Activated CD8-positive, alpha-beta memory T cell treated with anti-CD3 and anti-CD28 coated beads, Interleukin-2, amount 50 U/mL, for 24 hours (primary cell): ENCODE results near the gene CELF4.

ENCODE experiments used
- DNase-seq: peaks from one replicate; pipeline ENCODE4 v3.0.0-alpha.2; 2020; ENCODE audit errors: extremely low read depth

The CELF4 gene

GRCh38 chr18:37524498-37525261 is 40.9 kb downstream of the CELF4 start:
- DNase-seq: no peak

- DNase-seq: no peak
These were observed 41.5 kb downstream of the CELF4 start for GRCh38 chr18:37524139-37524497.

DNA sequence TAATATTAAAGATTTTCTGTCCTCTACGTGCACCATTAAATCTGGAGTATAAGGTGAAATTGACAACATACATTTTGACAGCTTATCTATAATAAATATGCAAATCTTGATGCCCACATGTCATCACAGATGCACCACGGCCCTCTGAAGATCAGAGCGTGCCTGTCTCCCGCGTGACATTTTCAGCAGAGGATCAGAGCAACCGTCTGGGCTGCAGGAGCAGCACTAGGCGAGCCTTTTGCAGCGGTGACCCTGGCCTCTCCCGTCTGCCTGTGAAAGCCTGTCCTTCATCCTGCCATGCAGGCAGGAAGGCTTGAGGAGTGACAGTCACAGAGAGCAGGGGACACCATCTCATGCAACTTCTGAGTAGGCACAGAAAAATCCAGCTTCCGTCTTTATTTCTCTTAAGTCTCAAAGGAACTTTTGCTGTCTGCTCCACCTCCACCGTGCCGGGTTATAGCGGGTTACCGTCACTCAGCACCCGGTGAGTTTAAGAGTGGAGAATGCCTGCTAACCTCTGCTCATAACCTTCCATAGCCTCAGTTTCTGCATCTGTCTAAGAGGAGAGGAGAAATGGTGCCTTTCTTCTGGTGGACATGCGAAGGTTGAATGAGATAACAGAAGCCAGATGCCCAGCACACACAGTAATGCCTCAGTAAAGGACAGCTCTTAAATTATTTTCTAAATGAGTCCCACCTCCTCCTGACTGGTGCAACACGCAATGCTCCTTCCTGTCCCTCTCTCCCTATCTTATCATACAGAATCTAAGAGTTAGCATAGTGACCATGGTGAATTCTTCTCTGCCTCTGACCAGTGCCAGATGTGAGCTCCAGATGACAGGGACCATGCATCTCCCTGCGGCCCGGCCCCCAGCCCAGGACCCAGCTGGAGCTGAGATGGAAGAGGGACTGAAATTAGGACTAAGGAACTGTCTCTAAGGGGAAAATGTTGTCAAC is 43.8 kb downstream of the CELF4 start:
- no peak for DNase-seq

GRCh38 chr18:37520508-37520907 is 45.1 kb downstream of the CELF4 start:
- DNase-seq: no peak

- DNase-seq: no peak
These were observed 46.0 kb downstream of the CELF4 start for GRCh38 chr18:37519510-37520135.

DNA sequence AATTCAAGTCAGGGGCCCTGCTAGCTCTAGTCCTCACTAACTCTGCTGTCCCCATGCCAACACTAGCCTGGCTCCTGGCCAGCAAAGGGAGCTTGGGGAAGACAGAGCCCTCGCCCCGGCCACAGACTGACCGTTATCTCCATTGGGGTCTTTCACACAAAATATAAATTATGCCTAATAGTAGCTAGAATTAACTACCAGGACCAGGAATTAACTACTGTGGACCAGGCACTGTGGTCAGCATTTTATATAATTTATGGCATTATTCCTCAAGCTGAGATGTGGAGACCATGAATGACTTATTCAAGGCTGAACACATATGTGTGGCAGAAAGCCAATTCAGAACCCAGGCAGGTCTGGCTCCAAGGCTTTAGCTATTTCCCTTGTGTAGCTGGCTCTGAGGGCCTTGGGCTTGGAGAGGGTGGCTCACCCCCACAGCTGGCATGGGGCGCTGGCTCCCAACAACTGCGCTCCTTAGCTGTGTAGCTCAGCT is 49.2 kb downstream of the CELF4 start:
- DNase-seq: no peak

DNA sequence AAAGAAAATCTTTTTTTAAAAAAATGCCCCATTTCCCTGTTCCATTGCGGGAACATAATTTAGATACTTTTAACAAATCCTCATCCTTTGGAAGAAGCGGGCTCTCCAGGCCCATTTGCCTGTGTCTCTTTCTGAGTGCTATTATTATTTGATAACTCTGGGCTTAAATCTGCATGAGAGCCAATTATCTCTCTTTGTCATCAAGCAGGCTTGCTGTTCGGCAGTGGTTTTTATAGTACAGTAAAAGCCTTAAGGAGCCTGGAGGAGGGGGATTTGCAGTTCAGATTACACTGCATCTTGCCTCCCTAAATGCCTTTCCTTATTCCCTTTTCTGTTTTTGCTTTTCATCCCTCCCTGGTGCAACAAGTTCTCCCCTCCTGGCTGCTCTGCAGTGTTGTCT is 50.6 kb downstream of the CELF4 start:
- DNase-seq: no peak

GRCh38 chr18:37512400-37512799 is 53.2 kb downstream of the CELF4 start:
- DNase-seq: no peak

DNA sequence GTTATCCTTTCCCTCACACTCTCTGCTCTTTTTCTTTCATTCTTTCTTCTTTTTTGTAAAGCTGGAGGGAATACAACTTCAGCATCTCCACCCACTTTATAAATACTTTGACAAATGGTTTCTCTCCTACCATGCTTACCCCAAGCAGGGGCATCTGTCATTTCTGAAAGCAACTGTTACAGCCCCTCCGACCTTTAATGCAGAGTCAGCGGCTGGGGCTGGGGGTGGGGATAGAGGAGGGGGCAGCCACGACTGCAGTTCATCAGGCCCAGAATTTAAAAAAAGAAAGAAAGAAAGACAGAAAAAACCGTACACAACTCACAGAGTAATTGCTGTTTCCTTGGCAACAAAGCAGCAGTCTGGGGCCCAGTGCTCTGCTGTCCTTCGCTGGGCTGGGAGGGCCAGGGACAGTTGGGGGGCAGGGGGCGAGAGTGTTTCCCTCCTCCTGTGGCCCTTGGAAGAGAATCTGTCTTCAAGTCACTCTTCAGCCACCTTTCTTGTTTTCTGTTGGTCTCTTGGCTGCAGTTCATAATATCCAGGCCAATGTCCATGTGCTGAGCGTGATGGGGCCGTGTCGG is 53.8 kb downstream of the CELF4 start:
- DNase-seq: no peak

- DNase-seq: no peak
These were observed 56.0 kb downstream of the CELF4 start for GRCh38 chr18:37509600-37509999.

- DNase-seq: no peak
These were observed 57.4 kb downstream of the CELF4 start for GRCh38 chr18:37508207-37508606.

DNA sequence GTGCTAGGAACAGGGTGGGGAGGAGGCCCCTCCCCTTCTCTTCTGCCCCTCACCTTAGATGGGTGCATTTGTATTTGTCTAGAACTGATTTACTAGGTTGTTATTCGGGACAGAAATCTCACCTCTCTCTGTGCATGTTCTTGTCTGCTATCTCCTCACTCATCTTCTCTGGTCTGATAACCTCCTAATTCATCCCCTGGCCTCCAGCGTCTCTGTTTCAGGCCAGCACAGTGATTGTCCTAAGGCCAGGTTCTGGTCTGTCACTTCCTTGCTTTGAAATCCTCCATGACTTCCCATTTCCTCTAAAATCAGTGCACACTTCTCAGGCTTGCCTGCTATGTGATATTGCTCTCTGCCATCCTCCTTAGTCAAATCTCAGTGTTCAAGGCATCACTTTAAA is 58.4 kb downstream of the CELF4 start:
- no peak for DNase-seq

- no peak for DNase-seq
These were observed 59.6 kb downstream of the CELF4 start for GRCh38 chr18:37506001-37506400.

DNA sequence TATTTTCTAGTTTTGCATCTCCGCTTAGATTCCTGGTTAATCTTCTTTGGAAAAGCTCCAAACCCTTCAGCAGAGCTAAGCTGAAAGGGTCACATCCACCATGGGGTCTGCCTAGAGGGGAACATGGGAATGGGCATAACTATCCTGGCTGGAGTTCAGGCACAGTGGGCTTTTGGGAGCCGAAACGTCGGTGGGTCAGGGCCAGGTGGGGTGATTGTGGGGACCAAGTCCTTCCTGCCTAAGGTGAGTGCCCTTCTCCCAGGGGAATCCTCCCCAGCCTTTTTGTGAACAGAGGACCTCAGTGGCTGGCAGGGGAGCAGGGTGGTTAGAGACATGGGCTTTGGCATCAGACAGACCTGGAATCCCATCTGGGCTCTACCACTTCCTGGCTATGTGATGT is 60.3 kb downstream of the CELF4 start:
- DNase-seq: no peak

DNA sequence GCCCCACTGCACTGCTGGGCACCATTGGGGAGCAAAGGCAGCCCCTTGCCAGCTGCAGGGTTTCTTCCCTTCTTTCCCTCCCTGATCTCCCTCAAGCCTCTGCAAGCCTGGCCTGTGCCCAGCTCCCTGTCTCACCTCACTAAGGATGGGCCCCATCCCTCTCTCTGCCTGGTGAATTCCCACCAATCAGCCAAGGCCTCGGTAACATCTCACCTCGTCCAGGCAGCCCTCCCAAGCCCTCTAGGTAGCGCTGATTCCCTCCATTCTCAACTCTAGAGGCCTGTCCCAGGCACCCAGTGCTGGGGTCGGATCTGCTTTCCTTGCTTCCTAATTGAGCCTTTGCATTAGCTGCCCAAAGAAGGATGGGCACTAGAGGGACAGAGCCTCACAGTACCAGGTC is 63.0 kb downstream of the CELF4 start:
- DNase-seq: no peak

- DNase-seq: no peak
These were observed 63.6 kb downstream of the CELF4 start for GRCh38 chr18:37502036-37502435.

DNA sequence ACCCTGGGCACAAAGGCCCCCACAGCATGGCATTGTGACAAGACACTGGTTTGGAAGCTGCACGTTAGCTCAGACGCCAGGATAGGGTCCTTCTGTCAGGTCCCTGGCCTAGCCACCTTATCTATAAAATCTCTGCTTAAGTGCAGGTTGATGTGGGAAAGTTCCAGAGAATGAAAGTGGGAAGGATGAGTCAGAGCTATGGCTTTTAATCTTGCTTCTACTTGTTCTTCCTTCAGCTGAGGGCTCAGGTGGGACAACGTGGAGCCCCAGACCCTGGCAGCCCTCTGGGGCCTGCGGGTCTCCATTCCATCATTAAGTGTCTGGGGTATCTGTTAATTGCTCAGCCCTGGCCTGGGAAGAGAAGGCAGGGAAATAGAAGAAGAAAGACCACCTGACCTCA is 64.5 kb downstream of the CELF4 start:
- DNase-seq: no peak

DNA sequence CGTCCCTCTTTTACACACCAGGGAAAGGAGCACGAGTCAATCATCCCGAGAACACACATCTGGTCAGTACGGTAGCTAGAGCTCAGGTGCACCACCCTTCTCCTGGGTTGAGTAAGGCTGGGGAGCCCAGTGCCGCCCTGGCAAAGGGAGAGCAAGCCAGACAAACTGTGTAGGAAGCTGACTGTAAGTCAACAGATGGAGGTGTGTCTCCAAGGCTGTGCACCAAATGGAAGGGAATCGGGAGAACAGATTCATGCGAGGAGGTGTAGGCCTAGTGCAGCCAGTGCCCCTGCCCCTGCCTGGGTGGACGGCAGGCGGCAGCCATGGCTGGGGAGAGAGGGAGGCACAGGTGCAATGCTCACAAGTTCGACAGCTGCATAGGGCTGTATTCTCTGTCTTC is 65.7 kb downstream of the CELF4 start:
- no peak for DNase-seq

DNA sequence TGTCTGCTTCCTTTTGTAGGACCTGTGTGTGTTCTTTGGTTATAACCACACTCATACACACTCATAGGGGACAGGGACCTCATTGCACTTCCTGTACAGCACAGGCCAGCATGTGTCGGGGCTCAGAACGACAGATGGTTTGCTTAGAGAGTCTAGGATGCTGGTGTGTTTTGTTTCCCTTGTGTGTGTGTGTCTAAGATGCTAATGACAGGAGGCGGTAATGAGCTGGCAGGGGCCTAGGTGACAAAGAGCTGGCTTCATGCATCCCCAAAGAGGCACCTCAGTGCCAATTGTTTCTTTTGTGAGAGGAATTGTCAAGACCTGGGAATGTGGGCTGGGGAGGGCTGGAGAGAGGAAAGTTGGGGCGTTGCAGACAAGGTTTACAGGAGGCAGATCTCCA is 66.6 kb downstream of the CELF4 start:
- DNase-seq: no peak

DNA sequence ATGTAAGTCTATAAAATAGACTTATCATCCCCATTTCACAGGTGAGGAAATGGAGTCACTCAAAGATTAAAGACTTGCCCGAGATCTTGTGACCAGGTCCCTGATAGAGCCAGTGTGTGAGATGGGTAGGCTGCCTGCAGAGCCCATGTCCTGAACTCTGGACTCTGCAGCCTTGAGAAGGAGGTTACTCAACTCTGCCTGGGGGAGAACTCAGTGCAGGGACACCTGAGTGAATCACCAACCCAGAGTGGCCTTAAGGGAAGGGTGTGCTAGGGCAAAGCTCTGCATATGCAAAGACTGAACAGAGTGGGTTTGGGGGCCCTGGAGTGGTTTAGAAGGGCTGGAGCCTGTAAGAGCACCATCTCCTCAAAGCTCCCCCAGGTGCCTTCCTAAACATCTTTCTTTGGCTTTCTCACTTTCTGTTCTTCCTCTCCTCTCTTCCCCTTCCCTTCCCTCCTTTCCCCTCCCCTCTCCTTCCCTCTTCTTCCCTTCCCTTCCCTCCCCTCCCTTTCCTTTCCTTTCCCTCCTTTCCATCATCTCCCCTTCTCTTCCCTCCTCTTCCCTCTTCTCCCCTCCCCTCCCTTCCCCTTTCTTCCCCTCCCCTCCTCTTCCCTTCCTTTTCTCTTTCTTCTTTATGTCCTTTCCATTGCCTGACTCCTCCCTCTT is 67.6 kb downstream of the CELF4 start:
- DNase-seq: no peak

- DNase-seq: no peak
These were observed 69.0 kb downstream of the CELF4 start for GRCh38 chr18:37496568-37496967.

DNA sequence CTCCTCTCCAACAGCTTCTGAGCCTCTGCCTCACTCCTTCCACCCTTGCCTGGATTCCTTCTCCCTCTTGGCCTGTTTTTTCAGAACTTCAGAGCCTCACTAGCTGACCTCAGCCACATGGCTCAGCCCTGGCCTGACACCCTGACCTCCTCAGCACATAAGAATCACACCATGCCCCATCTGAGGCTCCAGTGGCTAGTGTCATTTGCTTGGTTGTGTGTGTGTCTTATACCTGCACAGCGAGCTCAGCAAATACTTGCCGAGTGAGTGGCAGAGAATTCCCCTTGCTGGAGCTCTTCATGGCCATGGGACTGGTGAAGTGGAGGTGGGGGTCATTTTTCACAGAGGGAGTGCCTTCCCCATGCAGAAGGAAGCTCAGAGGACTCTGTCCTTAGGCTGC is 70.2 kb downstream of the CELF4 start:
- no peak for DNase-seq
